Measurements from ENCODE around the gene CLSTN3.

CLSTN3 gene

GRCh38 chr12:7188562-7189397 lies 58.6 kb downstream of the CLSTN3 start:
- DNase-seq (ENCODE audit: low spot score): peak; percentile 50

- peak; percentile 86 for DNase-seq (ENCODE audit: low spot score)
These were observed 59.5 kb downstream of the CLSTN3 start, which contains the start of gene PEX5 for GRCh38 chr12:7189398-7190267. TSS of gene PEX5 (plus strand) at chr12:7189686. CDS start at chr12:7190378, 692 bp downstream.

GRCh38 chr12:7190268-7191055 lies 60.3 kb downstream of the CLSTN3 start:
- no peak for DNase-seq (ENCODE audit: low spot score)

GRCh38 chr12:7193674-7194073 lies 63.5 kb downstream of the CLSTN3 start:
- DNase-seq (ENCODE audit: low spot score): no peak

- DNase-seq (ENCODE audit: low spot score): no peak
These were observed 67.7 kb downstream of the CLSTN3 start for GRCh38 chr12:7197841-7198240.

- no peak for DNase-seq (ENCODE audit: low spot score)
These were observed 72.9 kb downstream of the CLSTN3 start for GRCh38 chr12:7203109-7203508.

- no peak for DNase-seq (ENCODE audit: low spot score)
These were observed 74.9 kb downstream of the CLSTN3 start for GRCh38 chr12:7205091-7205490.

- no peak for DNase-seq (ENCODE audit: low spot score)
These were observed 76.5 kb downstream of the CLSTN3 start for GRCh38 chr12:7206691-7207090.

GRCh38 chr12:7207866-7208625 lies 77.9 kb downstream of the CLSTN3 start:
- DNase-seq (ENCODE audit: low spot score): no peak

All from CD4-positive, alpha-beta T cell treated with Interleukin-15 for 4 hours (primary cell).